Neuronal stem cell (in vitro differentiated cells): ENCODE measurements around the gene IGSF9. TPM values are rescaled to one million over a fixed set of nuclear protein-coding genes. Genes with fewer than 3 reads are reported as not detected.

Experiments used
- DNase-seq: peaks from one replicate; pipeline ENCODE4 v3.0.0-alpha.2; 2013; ENCODE audit warnings: low spot score
- H2AFZ ChIP-seq: one replicate; pipeline ENCODE4 v1.6.1; 2013; ENCODE audit warnings: mild to moderate bottlenecking, low read length, inconsistent platforms
- H2AK5ac ChIP-seq: 2 replicates; pipeline ENCODE4 v1.6.1; 2013; ENCODE audit warnings: low read depth, mild to moderate bottlenecking, inconsistent platforms, low read length, moderate library complexity, mixed read lengths
- H2BK120ac ChIP-seq: 2 replicates; pipeline ENCODE4 v1.6.1; 2013; ENCODE audit warnings: low read depth, mild to moderate bottlenecking, inconsistent platforms, low read length, moderate library complexity, mixed read lengths
- H2BK12ac ChIP-seq: one replicate; pipeline ENCODE4 v1.6.1; 2013; ENCODE audit warnings: low read length, inconsistent platforms
- H2BK15ac ChIP-seq: 2 replicates; pipeline ENCODE4 v1.6.1; 2013; ENCODE audit warnings: mild to moderate bottlenecking, low read length, inconsistent platforms, mixed read lengths
- H2BK5ac ChIP-seq: one replicate; pipeline ENCODE4 v1.6.1; 2013; ENCODE audit warnings: inconsistent platforms, mild to moderate bottlenecking, low read length, moderate library complexity
- H3K14ac ChIP-seq: one replicate; pipeline ENCODE4 v1.6.1; 2013; ENCODE audit warnings: low read length, inconsistent platforms
- H3K18ac ChIP-seq: 2 replicates; pipeline ENCODE4 v1.6.1; 2013; ENCODE audit warnings: low read length, inconsistent platforms
- H3K23ac ChIP-seq: 2 replicates; pipeline ENCODE4 v1.6.1; 2013; ENCODE audit warnings: low read depth, mild to moderate bottlenecking, mixed read lengths, low read length, inconsistent platforms; ENCODE audit not compliant: poor library complexity
- H3K27ac ChIP-seq: replicated peaks from 3 replicates; pipeline ENCODE4 v1.5.1; 2013; ENCODE audit warnings: low read length, inconsistent platforms
- H3K27me3 ChIP-seq, 3 experiments: 2 replicates each; pipeline ENCODE4 v1.6.1; 2013; ENCODE audit warnings: low read length in 3 of 3, mild to moderate bottlenecking in 2 of 3, inconsistent platforms in 1 of 3, low read depth in 1 of 3, mixed read lengths in 1 of 3, moderate library complexity in 1 of 3; ENCODE audit not compliant: control insufficient read depth in 3 of 3, insufficient read depth in 3 of 3
- H3K36me3 ChIP-seq, 2 donors: replicated peaks in 1 of 2; 2 replicates each; pipeline ENCODE4 v1.6.1; 2013; ENCODE audit warnings: low read length in 2 of 2; ENCODE audit not compliant: control insufficient read depth in 2 of 2, insufficient read depth in 2 of 2
- H3K4ac ChIP-seq: 2 replicates; pipeline ENCODE4 v1.6.1; 2013; ENCODE audit warnings: inconsistent platforms, mild to moderate bottlenecking, low read length, moderate library complexity
- H3K4me1 ChIP-seq, 2 donors: 1 replicate in 1 of 2; 2 replicates in 1 of 2; pipeline ENCODE4 v1.6.1; 2013; ENCODE audit warnings: low read length in 2 of 2, low read depth in 1 of 2; ENCODE audit not compliant: control insufficient read depth in 2 of 2, insufficient read depth in 1 of 2
- H3K4me2 ChIP-seq: one replicate; pipeline ENCODE4 v1.6.1; 2013; ENCODE audit warnings: mild to moderate bottlenecking, low read length, inconsistent platforms; ENCODE audit not compliant: insufficient read depth, poor library complexity, severe bottlenecking
- H3K4me3 ChIP-seq, 2 donors: 2 replicates each; pipeline ENCODE4 v1.5.1; 2013; ENCODE audit warnings: low read length in 2 of 2, mild to moderate bottlenecking in 2 of 2, inconsistent platforms in 1 of 2, moderate library complexity in 1 of 2
- H3K79me1 ChIP-seq: one replicate; pipeline ENCODE4 v1.6.1; 2013; ENCODE audit warnings: low read depth, mild to moderate bottlenecking, inconsistent platforms, low read length, moderate library complexity
- H3K9ac ChIP-seq: one replicate; pipeline ENCODE4 v1.6.1; 2013; ENCODE audit warnings: mild to moderate bottlenecking, low read depth, low read length, inconsistent platforms; ENCODE audit not compliant: poor library complexity
- H3K9me3 ChIP-seq, 2 donors: replicated peaks in 1 of 2; 2 replicates each; pipeline versions ENCODE3 to v1.6.1; 2013; ENCODE audit warnings: low read length in 2 of 2, mild to moderate bottlenecking in 2 of 2, inconsistent platforms in 1 of 2, low read depth in 1 of 2, mixed read lengths in 1 of 2, moderate library complexity in 1 of 2; ENCODE audit not compliant: control insufficient read depth in 2 of 2, insufficient read depth in 1 of 2
- H4K8ac ChIP-seq: one replicate; pipeline ENCODE4 v1.6.1; 2013; ENCODE audit warnings: low read depth, mild to moderate bottlenecking, inconsistent platforms, low read length, moderate library complexity
- H4K91ac ChIP-seq: one replicate; pipeline ENCODE4 v1.6.1; 2013; ENCODE audit warnings: low read length, low read depth, mild to moderate bottlenecking, inconsistent platforms; ENCODE audit not compliant: poor library complexity
- WGBS, 2 donors: extraction: QIAGEN DNeasy Blood & Tissue Kit; methylation state at CpG; one replicate each; pipeline ENCODE4 v1.1.7; 2013; ENCODE audit warnings: missing lambda C conversion rate in 2 of 2, mixed read lengths in 1 of 2; ENCODE audit not compliant: insufficient read length in 2 of 2, insufficient replicate concordance in 1 of 2; ENCODE audit errors: extremely low coverage in 2 of 2; 5-methylcytosine and 5-hydroxymethylcytosine counted together
- small RNA-seq: library from polyadenylated mRNA; stranded (forward); fragments of <200 nt; extraction: miRNeasy Mini kit (QIAGEN cat#:217004); gene quantifications from one replicate; pipeline ENCODE3, GENCODE V24; 2013; ENCODE audit not compliant: insufficient read depth

The IGSF9 gene

DNA sequence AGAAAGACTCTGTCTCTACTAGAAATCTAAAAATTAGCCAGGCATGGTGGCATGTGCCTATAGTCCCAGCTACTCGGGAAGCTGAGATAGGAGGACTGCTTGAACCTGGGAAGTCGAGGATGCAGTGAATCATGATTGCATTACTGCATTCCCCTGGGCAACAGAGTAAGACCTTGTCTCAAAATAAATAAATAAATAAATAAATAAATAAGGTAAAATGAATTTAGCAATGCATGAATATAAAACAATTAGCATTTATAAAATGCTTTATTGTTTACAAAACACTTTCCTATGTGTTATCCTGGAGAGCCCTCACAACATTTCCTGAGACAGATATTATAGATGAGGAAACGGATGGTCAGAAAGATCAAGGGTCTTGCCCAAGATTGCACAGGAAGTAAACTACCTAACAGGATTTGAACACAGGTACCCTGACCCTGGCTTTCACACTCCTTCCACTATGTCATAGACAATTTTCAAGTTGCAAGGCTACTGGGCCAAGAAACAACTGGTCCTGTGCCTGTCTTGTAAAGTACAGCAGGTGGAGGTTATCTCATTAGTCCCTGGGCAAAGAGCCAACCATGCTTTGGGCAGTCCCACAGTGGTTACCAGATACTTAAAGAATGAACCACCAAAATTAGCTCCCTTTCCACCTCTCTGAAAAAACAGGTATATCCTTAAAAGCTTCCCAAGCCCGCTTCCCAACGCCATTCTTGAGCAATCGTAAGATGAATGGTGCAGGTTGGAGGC is 67.5 kb downstream of the IGSF9 start:
- H3K18ac ChIP-seq = no peak overlapping the region
- peaks cover 0 to 38% (median 0%) of the 10 kb centered on the region in 3 experiments for H3K27me3 ChIP-seq
- no peak overlapping the region for H3K23ac ChIP-seq
- no peaks in the 10 kb centered on the region for H3K9me3 ChIP-seq
- no peak for DNase-seq
- no peak overlapping the region for H4K91ac ChIP-seq
- no peak overlapping the region for H2AK5ac ChIP-seq
- no CpG with 5 or more reads among the region's 6 CpGs for WGBS, 2 donors
- no peak overlapping the region for H3K14ac ChIP-seq
- H2BK12ac ChIP-seq = no peak overlapping the region
- H3K4me2 ChIP-seq = no peak overlapping the region
- no peak overlapping the region for H2BK15ac ChIP-seq
- H3K4me1 ChIP-seq = no peaks in the 10 kb centered on the region
- H3K79me1 ChIP-seq = no peaks in the 10 kb centered on the region
- no peak overlapping the region for H4K8ac ChIP-seq
- no peak overlapping the region for H2AFZ ChIP-seq
- no peaks in the 10 kb centered on the region for H3K36me3 ChIP-seq
- no peak overlapping the region for H3K9ac ChIP-seq
- no peak overlapping the region for H3K4ac ChIP-seq
- H3K4me3 ChIP-seq = no peak overlapping the region
- no peak overlapping the region for H2BK5ac ChIP-seq
- no peak overlapping the region for H2BK120ac ChIP-seq
- no peak overlapping the region for H3K27ac ChIP-seq

Small RNA genes within 50 kb of the gene (small RNA-seq; reads per million reads assigned to genes)
- gene MIR4259 = not detected
